Endothelial cell of umbilical vein (primary cell): Measurements from ENCODE around the gene CAMP. TPM values are rescaled to one million over a fixed set of nuclear protein-coding genes. Genes with fewer than 3 reads are reported as not detected.

Source experiments
- BruUV-seq: library from RNA; stranded (reverse); fragments of 400-500 nt; replicated peaks from 2 replicates; lab custom pipeline; 2021; lab: Mats Ljungman, UMichigan
- CTCF ChIA-PET: fragments of 300-600, 350-600 bp; sonication (Branson Sonifier 250); formaldehyde crosslinking; loops from one replicate; lab custom pipeline; 2021; ENCODE audit warnings: antibody characterized with exemption, inconsistent platforms; lab: Charles Lee
- POLR2A ChIA-PET: fragments of 300-600, 350-600 bp; sonication (Branson Sonifier 250); formaldehyde crosslinking; loops from one replicate; lab custom pipeline; 2021; ENCODE audit warnings: antibody characterized with exemption, inconsistent platforms; lab: Charles Lee
- DNase-seq: peaks from one replicate; pipeline ENCODE4 v3.0.0-alpha.2; 2011; ENCODE audit warnings: low read depth, low spot score
- FAIRE-seq: peaks from 2 replicates; lab custom pipeline; 2011; peaks lifted over from hg19 to GRCh38; lab: Jason Lieb, UNC
- H2AFZ ChIP-seq: 2 replicates; pipeline ENCODE4 v1.6.0; 2012; ENCODE audit warnings: low read depth, low read length, control low read depth, inconsistent platforms
- H3K27ac ChIP-seq: 2 replicates; pipeline ENCODE4 v1.5.1; 2011; ENCODE audit warnings: low read depth, mild to moderate bottlenecking, control low read depth, low read length, moderate library complexity; ENCODE audit not compliant: insufficient read depth
- H3K27me3 ChIP-seq, 2 experiments: 2 replicates each; pipeline versions ENCODE4 v1.6.0 to v1.6.1; 2011; ENCODE audit warnings: low read length in 2 of 2, mixed read lengths in 1 of 2; ENCODE audit not compliant: control insufficient read depth in 2 of 2, insufficient read depth in 2 of 2
- H3K36me3 ChIP-seq, 2 experiments: 2 replicates in 1 of 2; 3 replicates in 1 of 2; pipeline ENCODE4 v1.5.1; 2011; ENCODE audit warnings: low read length in 2 of 2, mild to moderate bottlenecking in 1 of 2, moderate library complexity in 1 of 2; ENCODE audit not compliant: control insufficient read depth in 2 of 2, insufficient read depth in 2 of 2; ENCODE audit errors: extremely low read depth in 1 of 2
- H3K4me1 ChIP-seq: 3 replicates; pipeline ENCODE4 v1.5.1; 2011; ENCODE audit warnings: mild to moderate bottlenecking, low read length; ENCODE audit not compliant: control insufficient read depth, insufficient read depth; ENCODE audit errors: extremely low read depth
- H3K4me2 ChIP-seq: 2 replicates; pipeline ENCODE4 v1.6.1; 2011; ENCODE audit warnings: low read length, control low read depth, mixed read lengths; ENCODE audit not compliant: insufficient read depth
- H3K4me3 ChIP-seq, 3 experiments: fragments of 200-600 bp in 1 of 3; sonication (generic), shearing (Covaris generic) in 1 of 3; replicated peaks in 1 of 3; 2 replicates each; pipeline ENCODE4 v1.5.1; 2011 to 2016; ENCODE audit warnings: control low read depth in 3 of 3, low read length in 3 of 3, mild to moderate bottlenecking in 2 of 3, inconsistent platforms in 1 of 3, low read depth in 1 of 3, moderate library complexity in 1 of 3; ENCODE audit not compliant: insufficient read depth in 1 of 3
- H3K79me2 ChIP-seq: 2 replicates; pipeline ENCODE4 v1.6.0; 2012; ENCODE audit warnings: low read length, inconsistent platforms; ENCODE audit not compliant: control insufficient read depth, insufficient read depth
- H3K9ac ChIP-seq: replicated peaks from 2 replicates; pipeline ENCODE3; 2011; ENCODE audit warnings: low read length, control low read depth; ENCODE audit not compliant: insufficient read depth; ENCODE audit errors: extremely low read depth
- H3K9me1 ChIP-seq: replicated peaks from 3 replicates; pipeline ENCODE4 v1.6.0; 2011; ENCODE audit warnings: mild to moderate bottlenecking, low read length; ENCODE audit not compliant: control insufficient read depth, insufficient read depth; ENCODE audit errors: extremely low read depth
- H3K9me3 ChIP-seq: replicated peaks from 2 replicates; pipeline ENCODE4 v1.5.1; 2012; ENCODE audit warnings: low read length, inconsistent platforms; ENCODE audit not compliant: control insufficient read depth, insufficient read depth
- H4K20me1 ChIP-seq: replicated peaks from 2 replicates; pipeline ENCODE3; 2011; ENCODE audit warnings: mild to moderate bottlenecking, low read length; ENCODE audit not compliant: control insufficient read depth, insufficient read depth; ENCODE audit errors: extremely low read depth
- CTCF ChIP-seq, 2 donors: IDR thresholded peaks; 1 replicate in 1 of 2; 2 replicates in 1 of 2; pipeline ENCODE4 v1.5.1; 2011; ENCODE audit warnings: low read length in 2 of 2, mild to moderate bottlenecking in 2 of 2, moderate library complexity in 2 of 2, control low read depth in 1 of 2, inconsistent platforms in 1 of 2, low read depth in 1 of 2; ENCODE audit not compliant: insufficient read depth in 1 of 2; ENCODE audit errors: extremely low read depth in 1 of 2
- EZH2 ChIP-seq: IDR thresholded peaks from 2 replicates; pipeline ENCODE4 v1.6.1; 2012; ENCODE audit warnings: borderline replicate concordance, low read depth, mild to moderate bottlenecking, moderate library complexity, low read length, inconsistent platforms; ENCODE audit not compliant: severe bottlenecking
- FOS ChIP-seq: IDR thresholded peaks from 2 replicates; pipeline ENCODE4 v1.6.1; 2011; ENCODE audit warnings: mild to moderate bottlenecking, low read length, moderate library complexity, borderline replicate concordance; ENCODE audit not compliant: insufficient read depth
- GATA2 ChIP-seq: IDR thresholded peaks from 2 replicates; pipeline ENCODE4 v1.7.0; 2011; ENCODE audit warnings: low read depth, mild to moderate bottlenecking, moderate library complexity, mixed read lengths, low read length; ENCODE audit not compliant: insufficient read length, insufficient read depth
- JUN ChIP-seq: IDR thresholded peaks from 2 replicates; pipeline ENCODE4 v1.6.1; 2011; ENCODE audit warnings: borderline replicate concordance, low read depth; ENCODE audit not compliant: insufficient read length, insufficient read depth
- MYC ChIP-seq: IDR thresholded peaks from one replicate; pipeline ENCODE4 v1.6.1; 2011; ENCODE audit warnings: mild to moderate bottlenecking, low read depth, low read length
- POLR2A ChIP-seq: IDR thresholded peaks from 2 replicates; pipeline ENCODE4 v1.6.1; 2012; ENCODE audit warnings: low read depth, mild to moderate bottlenecking, control low read depth, low read length
- POLR2AphosphoS5 ChIP-seq: IDR thresholded peaks from 2 replicates; pipeline ENCODE4 v1.6.1; 2012; ENCODE audit warnings: low read depth, mild to moderate bottlenecking, control low read depth, low read length, moderate library complexity; ENCODE audit not compliant: insufficient read depth
- dilution Hi-C: fragments of 300-500 bp; cut with MboI; formaldehyde crosslinking; loops from one replicate; pipeline ENCODE4 v1.15.0; 2019; ENCODE audit warnings: low sequenced_read_pairs; ENCODE audit not compliant: extremely low pct_ligation_motif_present
- intact Hi-C: fragments of 100-400 bp; cut with micrococcal nuclease; formaldehyde crosslinking; loops from one replicate; pipeline ENCODE4 v1.10.0; 2022
- polyA plus RNA-seq, 4 experiments: library from polyadenylated mRNA; depleted of rRNA in 3 of 4; stranded (reverse) in 3 of 4; unstranded in 1 of 4; fragments of >200 nt; gene quantifications; 2 replicates each; pipeline versions ENCODE4 v1.2.1 to v1.2.3, GENCODE V29; 2011 to 2012; ENCODE audit warnings: missing spikeins in 1 of 4
- total RNA-seq: library from RNA; stranded (reverse); gene quantifications from 2 replicates; pipeline ENCODE4 v1.2.3, GENCODE V29; 2021
- TF ChIP-seq, protein P1 (sequence below): IDR thresholded peaks from 2 replicates; pipeline ENCODE4 v1.6.1; 2011; ENCODE audit not compliant: insufficient read depth, insufficient read length

The CAMP gene
- total and polyA plus RNA-seq, 2 donors (not counting 3 experiments of a cell fraction or from before 2014, with no cell fraction given): not detected

DNA sequence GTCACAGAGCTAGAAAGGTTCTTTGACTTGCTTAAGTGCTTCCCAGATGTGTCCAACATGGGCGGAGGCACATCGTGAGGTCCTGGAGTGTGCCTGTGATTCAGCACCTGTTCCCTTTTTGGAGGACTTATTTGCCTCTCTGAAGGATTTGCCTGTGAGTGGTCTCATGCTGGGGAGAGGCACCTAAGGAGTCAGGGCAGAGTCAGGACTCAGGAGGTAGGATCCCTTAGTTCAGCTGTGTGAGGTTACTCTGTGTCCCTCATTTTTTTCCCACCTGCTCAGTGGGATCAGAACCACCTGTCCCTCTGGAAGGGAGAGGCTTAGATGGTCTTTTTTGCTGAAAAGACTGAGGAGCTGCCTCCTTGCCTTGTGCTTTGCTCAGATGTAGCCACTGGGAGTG lies 20.6 kb downstream of the CAMP start:
- H3K4me1 ChIP-seq: peaks cover 21% of the 10 kb centered on the region
- H3K36me3 ChIP-seq: no peaks in the 10 kb centered on the region
- intact Hi-C loops: no loop called here
- H3K27ac ChIP-seq: no peak overlapping the region
- no peak for FAIRE-seq
- BruUV-seq: no TSS peak
- no peaks in the 10 kb centered on the region for H4K20me1 ChIP-seq
- peaks cover 19% of the 10 kb centered on the region for H3K79me2 ChIP-seq
- dilution Hi-C loops: no loop called here
- H3K9me3 ChIP-seq: no peaks in the 10 kb centered on the region
- H2AFZ ChIP-seq: no peak overlapping the region
- ChIA-PET CTCF (interaction anchor here (1.1 to 7.2 kb wide), 2 partner anchors 86 to 192 kb away, joined by 3 to 91 read pairs; no protein-coding TSS in a partner anchor), POLR2A (interaction anchor here (0.6 kb wide), 1 partner anchor 56 kb away, joined by 3 read pairs; the partner anchor contains the start of gene CDC25A)
- H3K9ac ChIP-seq: no peak overlapping the region
- H3K9me1 ChIP-seq: no peaks in the 10 kb centered on the region
- H3K4me2 ChIP-seq: no peak overlapping the region
- TF ChIP-seq CTCF (IDR thresholded peaks at IDR 0.05; ENCODE audit: extremely low read depth in 1 of 2, insufficient read depth in 1 of 2, low read depth in 1 of 2, low read length in 2 of 2): no peak
- no peak for TF ChIP-seq FOS
- TF ChIP-seq EZH2: no peak
- no peak for TF ChIP-seq POLR2AphosphoS5
- TF ChIP-seq, protein P1, sequence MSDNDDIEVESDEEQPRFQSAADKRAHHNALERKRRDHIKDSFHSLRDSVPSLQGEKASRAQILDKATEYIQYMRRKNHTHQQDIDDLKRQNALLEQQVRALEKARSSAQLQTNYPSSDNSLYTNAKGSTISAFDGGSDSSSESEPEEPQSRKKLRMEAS: no peak
- no peak for TF ChIP-seq JUN
- no peak for TF ChIP-seq MYC
- TF ChIP-seq GATA2: no peak
- no peak for TF ChIP-seq POLR2A
- H3K27me3 ChIP-seq: no peaks in the 10 kb centered on the region
- no peak for DNase-seq
- H3K4me3 ChIP-seq: no peak overlapping the region
